Natural killer cell (primary cell): ENCODE results near the gene CKLF. TPM values are rescaled to one million over a fixed set of nuclear protein-coding genes. Genes with fewer than 3 reads are reported as not detected.
A peak's percentile ranks its signal among the peaks of the same experiment; 100 is the strongest.

Source experiments
- ATAC-seq, 3 donors: fragments of 150-1000 bp in 2 of 3; fragments of 200-7000 bp in 1 of 3; cut with Tn5 transposase; 1 replicate in 1 of 3; 2 replicates in 2 of 3; pipeline ENCODE4 v1.10.0; 2021; ENCODE audit warnings: mild to moderate bottlenecking in 2 of 3, moderate library complexity in 2 of 3
- DNase-seq, 2 donors: peaks; one replicate each; pipeline versions ENCODE4 v3.0.0 to v3.0.0-alpha.2; 2013 to 2021; ENCODE audit warnings: mixed read lengths in 1 of 2
- H3K27ac ChIP-seq: one replicate; pipeline ENCODE4 v1.5.1; 2013; ENCODE audit warnings: mild to moderate bottlenecking, low read length
- H3K27me3 ChIP-seq: one replicate; pipeline ENCODE4 v1.6.1; 2013; ENCODE audit warnings: low read length; ENCODE audit not compliant: control insufficient read depth, insufficient read depth
- H3K36me3 ChIP-seq: one replicate; pipeline ENCODE4 v1.6.1; 2013; ENCODE audit warnings: low read length; ENCODE audit not compliant: control insufficient read depth, insufficient read depth
- H3K4me1 ChIP-seq: one replicate; pipeline ENCODE4 v1.6.1; 2013; ENCODE audit warnings: low read length; ENCODE audit not compliant: control insufficient read depth, insufficient read depth
- H3K4me3 ChIP-seq: one replicate; pipeline ENCODE4 v1.5.1; 2013; ENCODE audit warnings: low read length
- H3K9me3 ChIP-seq: one replicate; pipeline ENCODE4 v1.6.1; 2013; ENCODE audit warnings: low read length; ENCODE audit not compliant: control insufficient read depth, insufficient read depth
- H3K27ac Mint-ChIP-seq, 2 donors: one replicate each; pipeline ENCODE4 v1.8.0; 2022; ENCODE audit warnings: mild to moderate bottlenecking in 2 of 2, mixed read lengths in 2 of 2, moderate library complexity in 1 of 2
- H3K27me3 Mint-ChIP-seq, 2 donors: one replicate each; pipeline ENCODE4 v1.8.0; 2022; ENCODE audit warnings: low read depth in 2 of 2, mixed read lengths in 2 of 2
- H3K36me3 Mint-ChIP-seq: one replicate; pipeline ENCODE4 v1.8.0; 2022; ENCODE audit warnings: mixed read lengths
- H3K4me1 Mint-ChIP-seq, 2 donors: one replicate each; pipeline ENCODE4 v1.8.0; 2022; ENCODE audit warnings: mixed read lengths in 2 of 2
- H3K4me3 Mint-ChIP-seq: one replicate; pipeline ENCODE4 v1.8.0; 2022; ENCODE audit warnings: mild to moderate bottlenecking, moderate library complexity, mixed read lengths
- H3K9me3 Mint-ChIP-seq, 2 donors: one replicate each; pipeline ENCODE4 v1.8.0; 2022; ENCODE audit warnings: mixed read lengths in 2 of 2
- WGBS: methylation state at CpG from one replicate; pipeline ENCODE4 v1.1.7; 2013; ENCODE audit warnings: missing lambda C conversion rate; ENCODE audit not compliant: insufficient coverage; 5-methylcytosine and 5-hydroxymethylcytosine counted together
- intact Hi-C: fragments of 100-400 bp; cut with micrococcal nuclease; formaldehyde crosslinking; loops from one replicate; pipeline ENCODE4 v1.14.2; 2022
- total RNA-seq, 4 donors: library from RNA; stranded (reverse); fragments of 120-200 nt in 1 of 4; gene quantifications; one replicate each; pipeline versions ENCODE4 v1.2.3 to v1.2.4, GENCODE V29; 2013 to 2022
- TF ChIP-seq, protein P1 (sequence below): fragments of 200-600 bp; IDR thresholded peaks from one replicate; pipeline ENCODE4 v1.8.0; 2022; ENCODE audit warnings: antibody characterized with exemption

The CKLF gene
- total RNA-seq, 3 donors from 2014 or later (not counting 1 experiment from before 2014, with no cell fraction given): 48.0 to 69.7 (median 54.6) TPM

DNA sequence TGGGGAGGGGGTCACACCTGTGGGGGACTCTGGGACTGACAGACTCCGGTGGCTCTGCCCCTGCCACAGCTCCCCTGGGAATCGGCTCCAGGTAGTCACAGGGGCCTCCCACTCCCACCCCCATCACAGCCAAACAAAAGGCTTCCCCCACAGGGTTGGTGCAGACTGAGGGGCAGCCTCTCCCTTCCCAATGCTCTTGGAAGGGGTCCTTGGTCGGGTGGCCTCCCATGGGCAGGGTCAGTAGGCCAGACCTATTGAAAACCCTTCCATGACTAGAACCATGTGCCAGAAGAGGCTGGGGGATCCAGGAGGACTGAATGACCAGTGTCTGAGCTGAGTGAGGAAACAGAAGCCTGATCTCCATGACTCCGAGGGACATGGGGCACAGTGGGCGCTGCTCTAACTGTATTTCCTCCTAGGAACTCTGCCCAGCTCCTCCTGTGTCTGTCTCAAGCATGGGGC, 31.1 kb upstream of the CKLF start:
- ATAC-seq (no peak), DNase-seq (no peak)
- H3K4me3 ChIP-seq: no peak overlapping the region
- 85% methylated on average over 4 of the region's 5 CpGs for WGBS
- H3K27ac Mint-ChIP-seq: peak overlapping the region; percentile 91 to 99
- peaks cover 96% of the 10 kb centered on the region for H3K4me1 ChIP-seq
- H3K4me3 Mint-ChIP-seq: peak overlapping the region; percentile 76
- peaks cover 82 to 89% of the 10 kb centered on the region in 2 donors for H3K4me1 Mint-ChIP-seq
- intact Hi-C loops: no loop called here
- no peaks in the 10 kb centered on the region for H3K9me3 ChIP-seq
- TF ChIP-seq, protein P1, sequence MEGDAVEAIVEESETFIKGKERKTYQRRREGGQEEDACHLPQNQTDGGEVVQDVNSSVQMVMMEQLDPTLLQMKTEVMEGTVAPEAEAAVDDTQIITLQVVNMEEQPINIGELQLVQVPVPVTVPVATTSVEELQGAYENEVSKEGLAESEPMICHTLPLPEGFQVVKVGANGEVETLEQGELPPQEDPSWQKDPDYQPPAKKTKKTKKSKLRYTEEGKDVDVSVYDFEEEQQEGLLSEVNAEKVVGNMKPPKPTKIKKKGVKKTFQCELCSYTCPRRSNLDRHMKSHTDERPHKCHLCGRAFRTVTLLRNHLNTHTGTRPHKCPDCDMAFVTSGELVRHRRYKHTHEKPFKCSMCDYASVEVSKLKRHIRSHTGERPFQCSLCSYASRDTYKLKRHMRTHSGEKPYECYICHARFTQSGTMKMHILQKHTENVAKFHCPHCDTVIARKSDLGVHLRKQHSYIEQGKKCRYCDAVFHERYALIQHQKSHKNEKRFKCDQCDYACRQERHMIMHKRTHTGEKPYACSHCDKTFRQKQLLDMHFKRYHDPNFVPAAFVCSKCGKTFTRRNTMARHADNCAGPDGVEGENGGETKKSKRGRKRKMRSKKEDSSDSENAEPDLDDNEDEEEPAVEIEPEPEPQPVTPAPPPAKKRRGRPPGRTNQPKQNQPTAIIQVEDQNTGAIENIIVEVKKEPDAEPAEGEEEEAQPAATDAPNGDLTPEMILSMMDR: no peak
- peak overlapping the region; percentile 87 for H3K27ac ChIP-seq
- H3K27me3 Mint-ChIP-seq: no peaks in the 10 kb centered on the region
- no peaks in the 10 kb centered on the region for H3K36me3 Mint-ChIP-seq
- no peaks in the 10 kb centered on the region for H3K9me3 Mint-ChIP-seq
- H3K36me3 ChIP-seq: no peaks in the 10 kb centered on the region
- H3K27me3 ChIP-seq: no peaks in the 10 kb centered on the region

DNA sequence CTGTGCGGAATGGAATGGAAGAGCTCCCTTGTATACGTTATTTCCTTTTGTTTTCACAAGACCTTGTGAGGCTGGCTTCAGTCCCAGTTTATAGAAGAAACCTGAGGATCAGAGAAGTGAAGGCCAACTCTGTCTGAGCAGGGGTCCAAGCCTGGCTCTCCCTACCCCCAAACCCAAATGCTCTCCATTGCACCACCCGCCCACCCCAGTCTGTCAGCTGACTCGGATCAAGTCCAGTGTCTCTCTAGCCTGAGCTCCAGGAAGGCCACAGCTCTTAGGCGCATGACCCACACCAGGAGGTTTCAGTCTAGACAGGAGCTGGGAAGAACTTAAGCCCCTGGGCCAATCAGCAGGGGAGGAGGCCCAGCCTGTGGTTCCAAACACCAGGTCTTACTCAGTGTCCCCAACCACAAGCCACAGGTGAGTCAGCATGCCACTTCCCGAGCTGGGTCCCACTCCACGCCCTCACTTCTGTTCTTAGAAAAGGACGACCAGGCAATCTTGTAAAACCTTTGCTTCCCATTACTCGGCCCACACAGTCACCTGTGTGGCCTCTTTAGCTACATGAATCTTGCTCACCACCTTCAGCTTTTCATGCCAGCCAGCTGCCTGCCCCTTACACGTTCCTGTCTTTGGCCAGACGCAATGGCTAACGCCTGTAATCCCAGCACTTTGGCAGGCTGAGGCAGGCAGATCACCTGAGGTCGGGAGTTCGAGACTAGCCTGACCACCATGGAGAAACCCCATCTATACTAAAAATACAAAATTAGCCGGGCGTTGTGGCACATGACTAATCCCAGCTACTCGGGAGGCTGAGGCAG, 30.2 kb upstream of the CKLF start:
- no peaks in the 10 kb centered on the region for H3K9me3 Mint-ChIP-seq
- intact Hi-C loops: no loop called here
- 26% methylated on average over 17 of the region's 17 CpGs for WGBS

GRCh38 chr16:66522816-66523590, 29.4 kb upstream of the CKLF start:
- Mint-ChIP-seq H3K36me3 (no peaks in the 10 kb centered on the region), H3K27ac (peak overlapping the region; percentile 91 to 99), H3K4me1 (peaks cover 66 to 72% of the 10 kb centered on the region in 2 donors), H3K4me3 (peak overlapping the region; percentile 76), H3K9me3 (no peaks in the 10 kb centered on the region), H3K27me3 (no peaks in the 10 kb centered on the region)
- Histone ChIP-seq H3K9me3 (no peaks in the 10 kb centered on the region), H3K4me1 (peaks cover 90% of the 10 kb centered on the region), H3K27me3 (no peaks in the 10 kb centered on the region), H3K27ac (peak overlapping the region; percentile 87), H3K36me3 (no peaks in the 10 kb centered on the region), H3K4me3 (no peak overlapping the region)
- DNase-seq (no peak), ATAC-seq (no peak)
- 79% methylated on average over 11 of the region's 11 CpGs for WGBS
- TF ChIP-seq, protein P1: no peak
- intact Hi-C loops: no loop called here

More for the DNA sequence above, 30.2 kb upstream of the CKLF start:
- H3K36me3 ChIP-seq: no peaks in the 10 kb centered on the region
- peak; percentile 70 to 86 for DNase-seq
- H3K4me1 ChIP-seq: peaks cover 96% of the 10 kb centered on the region
- Mint-ChIP-seq H3K4me1 (peaks cover 74 to 80% of the 10 kb centered on the region in 2 donors), H3K36me3 (no peaks in the 10 kb centered on the region), H3K4me3 (peak overlapping the region; percentile 76), H3K27ac (peak overlapping the region; percentile 91 to 99), H3K27me3 (no peaks in the 10 kb centered on the region)
- TF ChIP-seq, protein P1: no peak
- ATAC-seq: peak; percentile 65 to 75 (median 75)
- H3K4me3 ChIP-seq: no peak overlapping the region
- no peaks in the 10 kb centered on the region for H3K27me3 ChIP-seq
- H3K27ac ChIP-seq: peak overlapping the region; percentile 87
- H3K9me3 ChIP-seq: no peaks in the 10 kb centered on the region
